MM.1S (cell line): ENCODE data around the gene EDEM1.

ENCODE experiments used
- DNase-seq: peaks from one replicate; pipeline ENCODE4 v3.0.0-alpha.2; 2015
- H2AFZ ChIP-seq: fragments of 300-600 bp; sonication (generic); 2 replicates; pipeline ENCODE4 v1.6.0; 2016; ENCODE audit warnings: antibody characterized with exemption, low read length
- H3F3A ChIP-seq: fragments of 300-600 bp; sonication (generic); 2 replicates; pipeline ENCODE4 v1.6.1; 2016; ENCODE audit warnings: mild to moderate bottlenecking, antibody characterized with exemption, low read length, moderate library complexity, mixed read lengths; ENCODE audit not compliant: insufficient read depth
- H3K27ac ChIP-seq: fragments of 300-600 bp; sonication (generic); 2 replicates; pipeline ENCODE4 v1.5.1; 2016; ENCODE audit warnings: mild to moderate bottlenecking, low read length
- H3K27me3 ChIP-seq: fragments of 300-600 bp; sonication (generic); replicated peaks from 2 replicates; pipeline ENCODE4 v1.6.0; 2016; ENCODE audit warnings: low read length; ENCODE audit not compliant: insufficient read depth
- H3K36me3 ChIP-seq: fragments of 300-600 bp; sonication (generic); replicated peaks from 2 replicates; pipeline ENCODE4 v1.6.1; 2016; ENCODE audit warnings: mild to moderate bottlenecking, low read length, mixed read lengths; ENCODE audit not compliant: insufficient read depth
- H3K4me1 ChIP-seq: fragments of 300-600 bp; sonication (generic); 2 replicates; pipeline ENCODE4 v1.6.1; 2016; ENCODE audit warnings: low read length, mixed read lengths
- H3K4me2 ChIP-seq: fragments of 300-600 bp; sonication (generic); 2 replicates; pipeline ENCODE4 v1.6.0; 2016; ENCODE audit warnings: low read depth, low read length
- H3K4me3 ChIP-seq: fragments of 300-600 bp; sonication (generic); 2 replicates; pipeline ENCODE4 v1.5.1; 2016; ENCODE audit warnings: low read length, mixed read lengths
- H3K79me2 ChIP-seq: fragments of 300-600 bp; sonication (generic); 2 replicates; pipeline ENCODE4 v1.6.1; 2016; ENCODE audit warnings: mixed run types, low read length, mixed read lengths
- H3K9ac ChIP-seq: fragments of 300-600 bp; sonication (generic); 2 replicates; pipeline ENCODE4 v1.6.1; 2016; ENCODE audit warnings: low read length, mixed read lengths
- H3K9me2 ChIP-seq: fragments of 300-600 bp; sonication (generic); replicated peaks from 2 replicates; pipeline ENCODE4 v1.6.1; 2016; ENCODE audit warnings: mild to moderate bottlenecking, low read length, mixed read lengths; ENCODE audit not compliant: insufficient read depth
- H3K9me3 ChIP-seq: fragments of 300-600 bp; sonication (generic); replicated peaks from 2 replicates; pipeline ENCODE4 v1.6.1; 2016; ENCODE audit warnings: mild to moderate bottlenecking, low read length, mixed read lengths; ENCODE audit not compliant: insufficient read depth
- H4K20me1 ChIP-seq: fragments of 300-600 bp; sonication (generic); 2 replicates; pipeline ENCODE4 v1.6.1; 2016; ENCODE audit warnings: mild to moderate bottlenecking, low read length, moderate library complexity, mixed read lengths; ENCODE audit not compliant: insufficient read depth
- EZH2 ChIP-seq: fragments of 300-600 bp; sonication (generic); optimal IDR thresholded peaks from 2 replicates; pipeline ENCODE3; 2017; ENCODE audit warnings: low read depth, mild to moderate bottlenecking, antibody characterized with exemption, low read length, mixed read lengths
- EZH2phosphoT487 ChIP-seq: fragments of 300-600 bp; sonication (generic); IDR thresholded peaks from 2 replicates; pipeline ENCODE4 v1.6.1; 2018; ENCODE audit warnings: antibody characterized with exemption, low read length
- TF ChIP-seq, protein P1 (sequence below): fragments of 300-600 bp; sonication (generic); IDR thresholded peaks from 2 replicates; pipeline ENCODE4 v1.5.1; 2016; ENCODE audit warnings: antibody characterized with exemption, low read length, mixed read lengths

EDEM1 gene

DNA sequence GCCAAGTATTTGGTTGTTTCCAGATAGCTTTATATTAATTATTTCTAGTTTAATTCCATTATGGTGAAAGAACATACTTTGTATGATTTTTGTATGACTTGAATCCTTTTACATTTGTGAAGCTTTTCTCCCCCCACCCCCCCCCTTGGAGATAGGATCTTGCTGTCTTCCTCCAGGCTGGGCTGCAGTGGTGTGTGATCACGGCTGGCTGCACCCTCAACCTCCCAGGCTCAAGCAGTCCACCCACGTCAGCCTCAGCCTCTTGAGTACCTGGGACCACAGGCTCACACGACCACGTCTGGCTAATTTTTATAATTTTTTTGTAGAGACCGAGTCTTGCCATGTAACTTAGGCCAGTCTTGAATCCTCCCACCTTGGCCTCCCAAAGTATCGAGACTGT is 35.9 kb upstream of the EDEM1 start:
- H3K4me1 ChIP-seq = no peaks in the 10 kb centered on the region
- H3K9ac ChIP-seq = no peak overlapping the region
- no peaks in the 10 kb centered on the region for H3K9me2 ChIP-seq
- no peak for DNase-seq
- H4K20me1 ChIP-seq = peaks cover 17% of the 10 kb centered on the region; the same call in 1 of the 2 replicates
- no peaks in the 10 kb centered on the region for H3F3A ChIP-seq
- no peaks in the 10 kb centered on the region for H3K27me3 ChIP-seq
- H3K9me3 ChIP-seq = no peaks in the 10 kb centered on the region
- H2AFZ ChIP-seq = no peak overlapping the region
- TF ChIP-seq EZH2phosphoT487 = no peak
- TF ChIP-seq EZH2 = no peak
- TF ChIP-seq, protein P1, sequence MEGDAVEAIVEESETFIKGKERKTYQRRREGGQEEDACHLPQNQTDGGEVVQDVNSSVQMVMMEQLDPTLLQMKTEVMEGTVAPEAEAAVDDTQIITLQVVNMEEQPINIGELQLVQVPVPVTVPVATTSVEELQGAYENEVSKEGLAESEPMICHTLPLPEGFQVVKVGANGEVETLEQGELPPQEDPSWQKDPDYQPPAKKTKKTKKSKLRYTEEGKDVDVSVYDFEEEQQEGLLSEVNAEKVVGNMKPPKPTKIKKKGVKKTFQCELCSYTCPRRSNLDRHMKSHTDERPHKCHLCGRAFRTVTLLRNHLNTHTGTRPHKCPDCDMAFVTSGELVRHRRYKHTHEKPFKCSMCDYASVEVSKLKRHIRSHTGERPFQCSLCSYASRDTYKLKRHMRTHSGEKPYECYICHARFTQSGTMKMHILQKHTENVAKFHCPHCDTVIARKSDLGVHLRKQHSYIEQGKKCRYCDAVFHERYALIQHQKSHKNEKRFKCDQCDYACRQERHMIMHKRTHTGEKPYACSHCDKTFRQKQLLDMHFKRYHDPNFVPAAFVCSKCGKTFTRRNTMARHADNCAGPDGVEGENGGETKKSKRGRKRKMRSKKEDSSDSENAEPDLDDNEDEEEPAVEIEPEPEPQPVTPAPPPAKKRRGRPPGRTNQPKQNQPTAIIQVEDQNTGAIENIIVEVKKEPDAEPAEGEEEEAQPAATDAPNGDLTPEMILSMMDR = no peak
- no peak overlapping the region for H3K4me3 ChIP-seq
- peaks cover 97% of the 10 kb centered on the region for H3K79me2 ChIP-seq
- H3K4me2 ChIP-seq = no peak overlapping the region
- H3K27ac ChIP-seq = no peak overlapping the region
- no peaks in the 10 kb centered on the region for H3K36me3 ChIP-seq

DNA sequence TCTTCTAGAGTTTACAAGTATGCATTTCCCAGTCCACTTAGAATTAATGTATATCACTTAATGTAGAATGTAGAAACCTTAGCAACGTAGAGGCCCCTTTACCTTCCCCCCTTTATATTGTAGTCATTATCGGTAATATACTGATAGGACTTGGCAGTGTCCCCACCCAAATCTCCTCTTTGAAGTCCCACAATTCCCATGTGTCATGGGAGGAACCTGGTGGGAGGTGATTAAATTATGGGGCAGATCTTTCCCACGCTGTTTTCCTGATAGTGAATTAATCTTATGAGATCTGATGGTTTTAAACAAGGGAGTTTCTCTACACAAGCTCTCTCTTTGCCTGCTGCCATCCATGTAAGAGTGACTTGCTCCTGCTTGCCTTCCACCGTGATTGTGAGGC is 34.4 kb upstream of the EDEM1 start:
- no peaks in the 10 kb centered on the region for H3K4me1 ChIP-seq
- peaks cover 13% of the 10 kb centered on the region; the same call in 1 of the 2 replicates for H4K20me1 ChIP-seq
- TF ChIP-seq, protein P1 = no peak
- TF ChIP-seq EZH2phosphoT487 = no peak
- no peaks in the 10 kb centered on the region for H3K27me3 ChIP-seq
- no peak overlapping the region for H3K27ac ChIP-seq
- no peak for DNase-seq
- no peaks in the 10 kb centered on the region for H3K9me3 ChIP-seq
- no peaks in the 10 kb centered on the region for H3K9me2 ChIP-seq
- no peak overlapping the region for H3K9ac ChIP-seq
- peaks cover 97% of the 10 kb centered on the region for H3K79me2 ChIP-seq
- no peak overlapping the region for H3K4me2 ChIP-seq
- no peak overlapping the region for H3K4me3 ChIP-seq
- no peaks in the 10 kb centered on the region for H3K36me3 ChIP-seq
- no peaks in the 10 kb centered on the region for H3F3A ChIP-seq
- no peak overlapping the region for H2AFZ ChIP-seq

DNA sequence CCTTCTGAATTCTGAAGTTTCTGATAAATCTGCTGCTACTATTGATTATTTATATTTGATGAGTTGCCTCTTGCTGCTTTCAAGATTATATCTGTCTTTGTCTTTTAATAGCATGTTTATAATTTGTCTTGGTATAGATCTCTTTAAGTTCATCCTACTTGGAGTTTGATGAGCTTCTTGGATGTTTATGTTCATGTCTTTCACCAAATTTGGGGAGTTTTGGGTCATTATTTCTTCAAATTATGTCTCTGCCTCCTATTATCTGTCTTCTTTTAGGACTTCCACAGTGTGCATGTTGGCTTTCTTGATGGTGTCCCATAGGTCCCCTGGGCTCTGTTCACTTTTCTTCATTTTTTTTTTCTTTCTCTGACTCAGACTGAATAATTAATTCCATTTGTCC is 32.3 kb upstream of the EDEM1 start:
- Histone ChIP-seq H3K27ac (no peak overlapping the region), H3K4me2 (no peak overlapping the region), H3F3A (no peaks in the 10 kb centered on the region), H4K20me1 (0 out of 2 replicates have a peak, but pooled peaks cover 9% of the 10 kb centered on the region), H3K9me3 (no peaks in the 10 kb centered on the region), H3K9ac (no peak overlapping the region), H2AFZ (no peak overlapping the region), H3K4me1 (no peaks in the 10 kb centered on the region), H3K79me2 (peaks cover 96% of the 10 kb centered on the region), H3K9me2 (no peaks in the 10 kb centered on the region), H3K27me3 (no peaks in the 10 kb centered on the region), H3K4me3 (no peak overlapping the region), H3K36me3 (no peaks in the 10 kb centered on the region)
- TF ChIP-seq EZH2phosphoT487 (no peak), EZH2 (no peak)
- TF ChIP-seq, protein P1 = no peak
- DNase-seq = no peak
